ENCODE measurements around the gene ZNF512B.

The ZNF512B gene

GRCh38 chr20:63945921-63946920 lies 23.5 kb downstream of the ZNF512B start:
- DNase-seq: no peak

DNA sequence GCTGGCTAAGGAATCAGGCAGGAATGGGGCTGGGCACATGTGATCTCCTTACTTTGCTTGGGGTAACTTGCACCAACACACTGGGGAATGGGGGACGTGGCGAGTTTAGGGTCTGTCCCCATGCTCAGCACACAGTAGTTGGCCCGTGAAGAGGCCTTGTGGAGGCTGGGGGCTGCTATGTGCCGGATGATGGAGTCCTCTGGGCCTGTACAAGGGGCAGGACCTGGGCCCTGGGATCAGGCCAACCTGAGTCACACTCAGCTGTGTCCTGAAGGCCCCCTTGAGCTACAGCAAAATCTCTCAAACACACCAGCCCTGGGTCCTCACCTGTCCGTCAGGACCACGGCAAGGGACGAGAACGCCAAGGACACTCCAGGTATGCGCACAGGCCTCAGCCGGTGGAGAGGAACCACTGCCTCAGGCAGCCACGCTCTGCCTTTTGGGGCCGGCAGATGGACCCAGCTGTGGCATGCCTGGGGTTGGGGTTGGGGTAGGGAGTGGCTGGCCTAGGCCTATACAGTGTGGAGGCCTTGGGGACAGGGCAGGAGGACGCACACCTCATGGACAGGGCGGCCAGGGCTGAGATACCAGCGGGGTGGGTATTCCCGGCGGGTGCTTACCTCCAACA lies 24.6 kb downstream of the ZNF512B start:
- no peak for DNase-seq

DNA sequence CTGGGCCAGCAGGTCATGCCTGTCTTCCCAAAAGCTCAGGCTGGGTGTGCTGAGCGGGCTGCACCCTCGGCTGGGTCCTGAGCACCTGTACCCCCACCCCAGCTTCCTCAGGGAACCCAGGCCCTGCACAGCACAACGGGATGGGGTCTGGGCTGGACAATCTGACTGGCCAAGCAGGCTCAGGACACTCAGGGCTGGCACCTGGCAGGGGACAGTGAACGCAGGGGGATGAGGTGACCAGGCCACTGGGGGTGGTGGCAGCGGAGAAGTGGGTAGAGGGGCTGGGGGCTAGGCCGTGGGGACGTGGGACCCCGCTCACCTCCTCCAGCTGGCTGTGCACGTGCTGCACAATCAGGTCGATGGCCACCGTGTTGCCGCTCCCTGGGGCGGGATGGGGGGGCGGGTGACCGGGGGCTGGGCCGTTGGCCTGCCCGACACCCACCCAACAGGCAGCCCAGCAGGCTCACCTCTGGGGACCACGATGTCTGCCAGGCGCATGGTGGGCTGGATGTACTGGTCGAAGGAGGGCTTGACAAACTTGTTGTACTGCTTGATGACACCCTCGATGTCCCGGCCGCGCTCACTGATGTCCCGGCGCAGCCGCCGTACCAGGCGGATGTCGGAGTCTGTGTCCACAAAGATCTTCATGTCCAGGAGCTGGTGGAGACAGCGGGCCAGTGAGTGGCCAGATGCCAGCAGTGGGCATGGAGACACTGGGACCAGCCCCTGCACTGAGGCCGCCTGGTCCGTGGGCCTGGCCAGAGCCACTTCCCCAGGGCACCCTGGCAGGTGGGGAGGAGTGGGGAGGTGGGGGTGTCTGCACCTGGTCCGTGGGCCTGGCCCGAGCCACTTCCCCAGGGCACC lies 25.4 kb downstream of the ZNF512B start:
- DNase-seq: no peak

GRCh38 chr20:63943808-63944077 lies 26.0 kb downstream of the ZNF512B start:
- no peak for DNase-seq

GRCh38 chr20:63942969-63943807 lies 26.5 kb downstream of the ZNF512B start:
- no peak for DNase-seq

DNA sequence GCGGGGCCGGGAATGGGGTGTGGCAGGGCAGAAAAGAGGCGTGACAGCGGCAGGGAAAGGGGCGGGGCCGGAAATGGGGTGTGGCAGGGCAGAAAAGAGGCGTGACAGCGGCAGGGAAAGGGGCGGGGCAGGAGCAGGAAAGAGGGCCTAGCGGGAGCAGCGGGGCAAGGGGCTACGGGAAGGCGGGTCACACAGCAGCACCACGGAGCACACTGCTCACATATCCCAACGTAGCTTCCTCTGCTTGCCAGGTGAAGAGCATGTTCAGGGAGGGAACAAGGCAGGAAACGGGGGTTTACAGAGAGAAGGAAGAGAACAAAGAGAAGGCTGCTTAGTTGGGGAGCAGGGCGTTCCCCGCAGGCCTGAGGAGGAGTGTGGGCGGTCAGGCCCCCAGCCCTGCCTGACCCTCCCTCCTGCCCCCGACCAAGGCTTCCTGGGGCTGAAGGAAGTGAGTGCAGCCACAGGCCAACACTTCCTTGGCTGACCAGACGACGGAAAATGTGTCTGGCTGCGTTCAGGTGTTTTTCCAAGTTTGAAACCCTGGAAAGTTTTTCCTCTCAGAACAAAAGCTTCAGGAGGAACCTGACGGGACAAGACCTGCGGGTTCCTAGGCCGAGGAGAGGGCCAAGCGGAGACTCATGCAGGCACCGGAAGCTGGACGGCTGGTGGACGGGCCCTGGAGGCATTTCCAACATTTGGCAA lies 27.3 kb downstream of the ZNF512B start:
- peak; percentile 27 for DNase-seq

DNA sequence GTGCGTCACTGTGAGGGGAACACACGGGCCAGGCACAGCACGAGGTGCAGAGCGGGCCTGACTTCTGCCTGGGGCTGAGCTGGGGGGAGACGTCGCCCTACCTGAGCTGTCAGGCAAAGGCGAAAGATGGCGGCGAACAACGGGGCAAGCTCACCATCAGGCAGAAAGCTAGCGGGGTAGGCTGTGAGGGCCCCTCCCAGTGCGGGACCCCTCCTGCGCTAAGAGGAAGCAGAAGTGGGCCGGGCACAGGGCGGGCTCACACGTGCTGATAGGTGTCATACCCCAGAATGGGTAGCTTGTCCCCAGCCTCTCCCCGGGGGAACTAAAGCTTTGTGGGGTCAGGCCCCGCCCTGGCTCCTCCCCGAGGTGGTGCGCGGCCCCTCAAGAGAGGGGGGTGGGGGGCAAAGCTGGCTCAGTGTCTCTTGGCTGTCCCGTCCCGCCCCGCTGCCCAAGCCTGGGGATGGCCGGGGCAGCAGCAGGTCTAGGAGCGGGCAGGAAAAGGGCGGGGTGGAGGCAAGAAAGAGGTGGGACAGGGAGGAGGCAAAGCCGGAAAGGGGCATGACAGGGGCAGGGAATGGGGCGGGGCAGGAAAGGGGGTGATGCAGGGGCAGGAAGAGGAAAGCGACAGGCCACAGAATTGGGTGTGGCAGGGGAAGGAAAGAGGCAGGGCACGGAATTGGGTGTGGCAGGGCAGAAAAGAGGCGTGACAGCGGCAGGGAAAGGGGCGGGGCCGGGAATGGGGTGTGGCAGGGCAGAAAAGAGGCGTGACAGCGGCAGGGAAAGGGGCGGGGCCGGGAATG lies 28.2 kb downstream of the ZNF512B start:
- peak; percentile 32 for DNase-seq

GRCh38 chr20:63940472-63941266 lies 29.1 kb downstream of the ZNF512B start:
- DNase-seq: no peak

DNA sequence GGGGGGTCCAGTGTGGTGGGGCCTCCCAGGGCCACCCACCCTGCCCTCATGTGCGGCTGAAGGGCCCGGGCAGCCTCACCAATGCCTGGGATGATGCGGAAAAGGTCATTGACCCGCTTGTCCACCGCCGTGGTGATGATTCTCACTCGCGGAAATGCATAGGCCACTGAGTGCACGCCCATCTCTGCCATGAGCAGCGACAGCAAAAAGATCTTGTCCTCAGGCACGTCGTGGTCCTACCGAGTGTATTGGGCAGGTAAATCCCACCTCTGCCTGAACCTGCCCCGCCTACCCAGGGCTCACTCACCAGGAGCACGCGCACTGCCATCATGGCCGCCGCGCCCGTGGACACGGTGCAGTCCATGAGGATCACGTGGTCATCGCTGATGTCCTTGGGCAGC lies 29.7 kb downstream of the ZNF512B start:
- no peak for DNase-seq

DNA sequence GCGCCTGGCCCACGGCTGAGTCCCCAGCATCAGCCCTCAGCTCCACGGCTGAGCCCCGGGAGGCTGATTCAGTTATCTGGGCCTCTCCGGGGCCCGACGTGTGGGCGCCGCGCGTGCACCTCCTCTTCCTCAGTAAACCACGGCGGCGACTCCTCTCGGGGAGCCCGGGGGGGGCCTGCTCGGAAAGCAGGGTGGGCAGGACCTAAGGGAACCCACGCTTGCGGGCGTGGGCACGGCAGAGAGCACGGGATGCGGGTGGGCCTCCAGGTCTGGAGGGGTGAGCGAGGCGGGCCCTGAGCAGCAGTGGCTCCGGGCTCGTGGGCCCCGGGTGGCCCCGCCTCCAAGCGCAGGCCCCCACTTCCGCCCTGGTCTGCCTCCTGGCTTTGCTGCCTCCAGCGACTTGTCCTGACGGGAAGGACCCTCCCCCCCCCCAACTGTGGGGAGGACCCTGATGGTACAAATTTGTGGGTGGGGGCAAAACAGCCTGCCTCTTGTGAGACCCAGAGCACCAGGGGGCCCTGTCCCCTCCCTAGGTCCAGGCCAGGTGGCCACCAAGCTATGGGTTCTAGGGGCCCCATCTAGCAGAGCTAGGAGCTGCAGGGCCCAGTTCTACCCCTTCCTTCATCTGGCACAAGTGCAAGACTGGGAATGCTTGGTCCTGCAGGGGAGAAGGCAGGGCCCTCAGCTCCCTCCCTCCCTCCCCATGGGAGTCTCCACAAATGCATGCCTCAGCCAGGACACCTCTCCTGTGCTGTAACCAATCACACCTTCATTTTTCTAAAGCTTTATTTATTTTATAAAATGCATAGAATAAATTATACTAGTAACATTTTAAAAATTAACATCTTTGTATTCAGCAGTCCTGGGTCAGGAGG lies 30.4 kb downstream of the ZNF512B start:
- DNase-seq: no peak

GRCh38 chr20:63937596-63937995 lies 32.1 kb downstream of the ZNF512B start:
- DNase-seq: no peak

DNA sequence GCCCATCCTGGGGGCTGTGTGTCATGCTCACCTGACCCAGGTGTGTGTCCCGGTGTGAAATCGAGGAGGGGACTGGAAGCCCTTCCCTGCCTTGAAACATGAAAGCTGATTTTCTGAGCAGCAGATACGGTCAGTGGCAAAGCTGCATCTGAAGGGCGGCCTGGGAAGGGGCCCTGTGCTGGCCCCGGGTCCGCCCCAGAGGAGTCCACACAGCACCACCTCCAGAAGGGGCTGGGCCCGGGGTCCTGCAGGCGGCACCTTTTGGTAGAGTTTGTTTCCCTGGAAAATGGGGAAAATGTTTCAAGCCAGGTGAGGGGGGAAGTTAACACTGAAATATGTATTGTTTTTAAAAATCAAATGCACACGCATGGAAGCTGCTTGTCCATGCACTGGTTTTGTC lies 34.3 kb downstream of the ZNF512B start:
- DNase-seq: no peak

DNA sequence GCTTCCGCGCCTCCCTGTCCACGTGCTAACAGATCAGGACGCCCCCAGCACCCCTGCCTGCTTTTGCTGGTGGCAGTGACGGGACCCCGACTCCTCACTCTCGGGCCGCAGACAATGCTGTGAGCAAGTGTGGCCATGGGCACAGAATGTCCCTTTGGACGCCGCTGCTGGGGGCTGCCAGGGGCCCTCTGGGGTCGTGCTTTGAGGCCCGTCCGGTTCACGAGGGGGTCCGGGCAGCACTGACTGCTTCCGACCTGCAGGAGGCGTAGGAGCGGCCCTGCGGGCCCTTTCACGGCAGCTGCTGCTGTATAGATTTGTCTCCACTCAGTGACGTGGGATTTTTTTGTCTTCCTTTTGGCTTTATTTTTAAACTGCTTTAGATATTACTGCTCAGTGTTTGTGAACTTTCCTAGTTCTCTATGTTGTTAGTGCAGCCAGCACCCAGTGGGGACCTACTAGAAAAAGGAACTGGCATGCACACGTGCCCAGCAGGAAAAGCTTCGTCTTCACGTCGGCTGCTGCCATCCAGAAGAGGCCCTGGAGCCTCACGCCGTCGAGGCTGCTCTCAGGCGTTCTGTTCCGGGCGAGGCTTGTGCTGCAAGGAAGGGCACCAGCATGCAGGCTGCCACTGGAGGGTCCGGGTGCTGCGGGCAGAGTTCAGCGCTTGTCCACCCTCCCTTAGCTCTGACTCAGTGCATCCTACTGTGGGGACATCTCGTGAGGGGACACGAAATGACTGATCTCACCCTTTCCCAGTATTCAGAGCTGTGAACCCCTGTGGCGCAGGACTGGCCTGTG lies 35.3 kb downstream of the ZNF512B start:
- no peak for DNase-seq

DNA sequence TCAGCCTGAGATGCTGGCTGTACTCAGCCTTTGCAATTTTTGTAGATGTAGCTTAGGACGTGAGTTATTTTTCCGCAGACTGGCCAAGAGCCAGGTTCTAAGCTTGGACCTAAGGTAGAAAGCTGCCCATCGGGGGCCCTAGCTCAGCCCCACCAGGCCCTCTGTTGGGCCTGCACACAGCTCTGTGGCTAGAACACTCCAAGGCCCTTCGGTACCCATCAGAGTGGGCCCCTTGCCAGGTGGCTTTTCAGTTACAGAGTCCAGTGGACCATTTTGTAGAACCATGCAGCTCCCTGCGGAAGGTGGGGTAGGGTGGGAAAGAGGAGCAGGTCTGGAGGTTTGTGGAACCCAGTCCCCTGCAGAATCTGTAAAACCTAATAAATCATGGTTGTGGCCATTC lies 36.1 kb downstream of the ZNF512B start:
- no peak for DNase-seq

- DNase-seq: no peak
These were observed 37.0 kb downstream of the ZNF512B start for GRCh38 chr20:63932606-63933160.

GRCh38 chr20:63931735-63932134 lies 38.0 kb downstream of the ZNF512B start:
- DNase-seq: no peak

- no peak for DNase-seq
These were observed 38.7 kb downstream of the ZNF512B start for GRCh38 chr20:63930971-63931553.

All from effector CD8-positive, alpha-beta T cell (primary cell).